Fibroblast of mammary gland (primary cell): ENCODE measurements around the gene GRB7.

Experiments
- DNase-seq: peaks from one replicate; pipeline ENCODE4 v3.0.0-alpha.2; 2010; ENCODE audit warnings: low read depth
- H3K4me3 ChIP-seq: 2 replicates; pipeline ENCODE4 v1.5.1; 2011; ENCODE audit warnings: low read depth, mild to moderate bottlenecking, low read length, moderate library complexity; ENCODE audit not compliant: control insufficient read depth
- TF ChIP-seq, protein P1 (sequence below): conservative IDR thresholded peaks from 2 replicates; pipeline ENCODE4 v1.5.1; 2011; ENCODE audit warnings: low read depth, low read length, inconsistent platforms; ENCODE audit not compliant: control insufficient read depth, insufficient read depth

GRB7 gene

DNA sequence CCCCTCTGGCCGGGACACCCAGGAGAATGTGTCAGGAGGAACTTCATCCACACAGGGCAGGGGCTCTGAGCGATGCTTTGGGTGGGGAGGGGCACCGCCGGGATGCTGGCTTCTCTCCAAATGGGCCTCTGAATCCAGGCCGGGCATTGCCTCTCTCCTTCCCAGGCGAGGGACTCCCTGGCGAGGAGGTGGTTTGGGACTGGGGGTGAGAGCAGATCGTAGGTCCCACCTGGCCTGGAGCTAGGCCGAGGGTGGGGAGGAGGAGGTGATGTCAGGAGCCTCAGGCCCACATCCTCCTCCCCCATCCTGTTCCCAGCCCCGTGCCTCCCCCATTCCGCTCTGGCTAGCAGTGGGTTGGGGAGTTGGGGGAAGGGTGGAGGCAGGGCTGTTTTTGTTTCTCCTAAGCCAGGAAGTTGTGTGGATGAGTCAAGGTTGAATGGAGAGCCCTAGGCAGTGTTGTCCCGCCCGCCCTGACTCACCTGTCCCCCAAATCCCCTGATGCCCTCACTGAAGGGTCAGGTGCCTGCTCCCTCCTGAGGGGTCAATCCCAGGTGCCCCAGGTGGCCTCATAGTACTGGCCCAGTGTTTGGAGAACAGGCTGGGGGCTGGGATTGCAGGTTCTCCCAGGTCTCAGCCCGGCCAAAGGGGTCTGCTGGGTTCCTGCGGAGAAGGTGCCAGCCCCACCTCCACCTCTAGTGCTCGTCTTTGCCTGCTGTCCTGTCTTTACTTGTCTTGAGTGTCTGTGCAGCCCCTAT is 2.8 kb downstream of the GRB7 start:
- H3K4me3 ChIP-seq: no peak overlapping the region
- peak; percentile 38 for DNase-seq

DNA sequence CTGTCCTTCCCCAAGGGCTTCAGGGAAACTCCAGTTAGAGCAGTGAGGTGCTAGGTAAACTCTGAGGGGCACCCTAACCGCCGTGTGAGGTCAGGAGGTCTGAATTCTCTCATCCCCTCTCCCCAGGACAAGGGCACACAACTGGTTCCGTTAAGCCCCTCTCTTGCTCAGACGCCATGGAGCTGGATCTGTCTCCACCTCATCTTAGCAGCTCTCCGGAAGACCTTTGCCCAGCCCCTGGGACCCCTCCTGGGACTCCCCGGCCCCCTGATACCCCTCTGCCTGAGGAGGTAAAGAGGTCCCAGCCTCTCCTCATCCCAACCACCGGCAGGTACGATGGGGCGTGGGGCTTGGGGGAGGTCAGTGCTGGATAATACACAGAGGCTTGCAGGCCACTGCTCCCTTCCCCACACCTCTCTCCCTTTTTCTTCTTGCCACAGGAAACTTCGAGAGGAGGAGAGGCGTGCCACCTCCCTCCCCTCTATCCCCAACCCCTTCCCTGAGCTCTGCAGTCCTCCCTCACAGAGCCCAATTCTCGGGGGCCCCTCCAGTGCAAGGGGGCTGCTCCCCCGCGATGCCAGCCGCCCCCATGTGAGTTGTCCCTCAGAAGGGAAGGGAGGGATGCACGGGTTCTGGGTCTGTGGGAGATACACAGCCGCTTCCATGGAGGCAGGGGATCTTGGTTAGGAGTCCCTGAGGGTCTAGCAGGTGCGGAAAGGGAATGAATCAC is 4.6 kb downstream of the GRB7 start:
- no peak for DNase-seq
- H3K4me3 ChIP-seq: no peak overlapping the region
- TF ChIP-seq, protein P1, sequence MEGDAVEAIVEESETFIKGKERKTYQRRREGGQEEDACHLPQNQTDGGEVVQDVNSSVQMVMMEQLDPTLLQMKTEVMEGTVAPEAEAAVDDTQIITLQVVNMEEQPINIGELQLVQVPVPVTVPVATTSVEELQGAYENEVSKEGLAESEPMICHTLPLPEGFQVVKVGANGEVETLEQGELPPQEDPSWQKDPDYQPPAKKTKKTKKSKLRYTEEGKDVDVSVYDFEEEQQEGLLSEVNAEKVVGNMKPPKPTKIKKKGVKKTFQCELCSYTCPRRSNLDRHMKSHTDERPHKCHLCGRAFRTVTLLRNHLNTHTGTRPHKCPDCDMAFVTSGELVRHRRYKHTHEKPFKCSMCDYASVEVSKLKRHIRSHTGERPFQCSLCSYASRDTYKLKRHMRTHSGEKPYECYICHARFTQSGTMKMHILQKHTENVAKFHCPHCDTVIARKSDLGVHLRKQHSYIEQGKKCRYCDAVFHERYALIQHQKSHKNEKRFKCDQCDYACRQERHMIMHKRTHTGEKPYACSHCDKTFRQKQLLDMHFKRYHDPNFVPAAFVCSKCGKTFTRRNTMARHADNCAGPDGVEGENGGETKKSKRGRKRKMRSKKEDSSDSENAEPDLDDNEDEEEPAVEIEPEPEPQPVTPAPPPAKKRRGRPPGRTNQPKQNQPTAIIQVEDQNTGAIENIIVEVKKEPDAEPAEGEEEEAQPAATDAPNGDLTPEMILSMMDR: no peak

More for the DNA sequence above, 2.8 kb downstream of the GRB7 start:
- TF ChIP-seq, protein P1: no peak

DNA sequence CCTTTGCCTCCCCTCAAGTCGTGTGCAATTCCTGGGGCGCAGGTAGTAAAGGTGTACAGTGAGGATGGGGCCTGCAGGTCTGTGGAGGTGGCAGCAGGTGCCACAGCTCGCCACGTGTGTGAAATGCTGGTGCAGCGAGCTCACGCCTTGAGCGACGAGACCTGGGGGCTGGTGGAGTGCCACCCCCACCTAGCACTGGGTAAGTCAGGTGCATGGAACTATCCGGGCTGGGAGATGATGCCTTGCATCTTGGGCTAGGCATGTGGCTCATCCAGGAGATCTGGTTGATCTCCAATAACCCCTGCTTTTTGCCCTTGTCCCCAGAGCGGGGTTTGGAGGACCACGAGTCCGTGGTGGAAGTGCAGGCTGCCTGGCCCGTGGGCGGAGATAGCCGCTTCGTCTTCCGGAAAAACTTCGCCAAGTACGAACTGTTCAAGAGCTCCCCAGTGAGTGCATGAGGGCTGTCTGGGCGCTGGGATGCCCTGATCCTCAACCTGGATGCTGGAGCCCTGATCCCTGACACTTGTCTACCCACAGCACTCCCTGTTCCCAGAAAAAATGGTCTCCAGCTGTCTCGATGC is 5.2 kb downstream of the GRB7 start:
- TF ChIP-seq, protein P1: no peak
- H3K4me3 ChIP-seq: no peak overlapping the region
- no peak for DNase-seq

DNA sequence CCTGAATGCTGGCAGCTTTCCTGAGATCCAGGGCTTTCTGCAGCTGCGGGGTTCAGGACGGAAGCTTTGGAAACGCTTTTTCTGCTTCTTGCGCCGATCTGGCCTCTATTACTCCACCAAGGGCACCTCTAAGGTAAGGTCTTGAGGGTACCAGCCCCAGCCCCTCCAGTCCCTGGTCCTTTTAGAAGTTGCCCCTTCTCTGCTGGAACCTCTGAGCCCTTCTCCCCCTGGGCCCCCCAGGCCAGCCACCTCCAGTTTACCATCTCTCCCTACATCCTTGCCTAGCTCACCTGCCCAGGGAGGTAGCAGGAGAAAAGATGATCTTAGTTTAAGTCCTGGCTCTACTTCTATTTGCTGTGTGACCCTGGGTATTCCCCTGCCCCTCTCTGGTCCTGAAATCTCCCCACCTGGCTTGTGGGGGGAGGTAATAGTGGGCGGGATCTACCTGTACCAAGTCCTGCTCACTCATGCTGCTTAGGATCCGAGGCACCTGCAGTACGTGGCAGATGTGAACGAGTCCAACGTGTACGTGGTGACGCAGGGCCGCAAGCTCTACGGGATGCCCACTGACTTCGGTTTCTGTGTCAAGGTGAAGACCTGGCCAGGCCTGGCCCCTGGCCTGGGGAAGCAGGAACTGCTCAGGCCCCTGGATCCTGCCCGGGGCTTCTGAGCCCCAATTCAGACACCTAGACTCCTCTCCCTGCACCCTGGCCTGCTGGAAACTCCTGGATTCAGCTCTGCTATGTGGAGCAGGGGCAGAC is 6.5 kb downstream of the GRB7 start:
- no peak for DNase-seq
- TF ChIP-seq, protein P1: no peak
- no peak overlapping the region for H3K4me3 ChIP-seq

DNA sequence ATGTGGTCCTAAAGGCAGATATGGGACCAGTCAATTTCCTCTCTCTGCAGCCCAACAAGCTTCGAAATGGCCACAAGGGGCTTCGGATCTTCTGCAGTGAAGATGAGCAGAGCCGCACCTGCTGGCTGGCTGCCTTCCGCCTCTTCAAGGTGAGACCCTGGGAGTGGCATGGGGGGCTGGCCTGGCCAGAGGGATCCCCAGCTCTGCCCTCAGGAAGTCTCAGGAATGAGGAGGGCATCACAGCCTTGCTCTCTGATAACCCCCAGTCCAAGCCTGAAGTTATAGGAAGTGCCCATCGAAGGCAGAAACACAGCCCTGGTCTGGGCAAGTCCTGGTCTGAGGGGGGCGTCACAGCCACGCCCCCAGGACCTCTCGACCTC is 7.1 kb downstream of the GRB7 start:
- TF ChIP-seq, protein P1: no peak
- no peak for DNase-seq
- no peak overlapping the region for H3K4me3 ChIP-seq

DNA sequence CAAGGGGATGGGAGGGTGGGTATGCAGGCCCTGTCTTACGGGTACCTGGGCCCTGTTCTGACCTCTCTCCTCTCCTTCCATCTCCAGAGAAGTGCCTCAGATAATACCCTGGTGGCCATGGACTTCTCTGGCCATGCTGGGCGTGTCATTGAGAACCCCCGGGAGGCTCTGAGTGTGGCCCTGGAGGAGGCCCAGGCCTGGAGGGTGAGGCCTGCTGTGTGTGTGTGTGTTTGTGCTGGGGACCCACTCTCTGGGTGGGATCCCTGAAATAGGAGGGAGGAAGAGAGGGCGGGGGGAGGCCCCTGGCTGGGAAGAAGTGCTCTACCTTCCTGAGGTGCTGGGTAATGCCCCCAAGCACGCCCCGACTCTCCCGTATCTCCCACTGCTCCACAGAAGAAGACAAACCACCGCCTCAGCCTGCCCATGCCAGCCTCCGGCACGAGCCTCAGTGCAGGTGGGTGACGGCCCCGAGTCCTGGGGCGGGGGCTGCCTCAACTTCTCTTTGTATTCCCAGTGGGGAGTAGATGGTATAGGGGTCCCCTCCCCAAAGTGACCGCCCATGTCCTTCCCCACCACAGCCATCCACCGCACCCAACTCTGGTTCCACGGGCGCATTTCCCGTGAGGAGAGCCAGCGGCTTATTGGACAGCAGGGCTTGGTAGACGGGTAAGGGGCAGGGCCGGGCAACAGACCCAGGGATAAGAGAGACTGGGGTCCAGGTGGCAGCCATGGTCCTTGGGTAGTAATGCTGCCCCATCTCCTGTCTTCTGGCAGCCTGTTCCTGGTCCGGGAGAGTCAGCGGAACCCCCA is 7.8 kb downstream of the GRB7 start:
- no peak for DNase-seq
- TF ChIP-seq, protein P1: no peak
- no peak overlapping the region for H3K4me3 ChIP-seq
